T-helper 2 cell treated with Interferon-gamma antibody and Interleukin-4, amounts not matched to agents 100 ng/mL and 5 ng/mL, for 36 hours (primary cell): ENCODE results near the gene CFAP74. TPM values are rescaled to one million over a fixed set of nuclear protein-coding genes. Genes with fewer than 3 reads are reported as not detected.

Source experiments
- intact Hi-C: fragments of 100-400 bp; cut with micrococcal nuclease; formaldehyde crosslinking; loops from one replicate; pipeline ENCODE4 v1.15.1; 2023
- total RNA-seq: library from RNA; stranded (reverse); gene quantifications from 2 replicates; pipeline ENCODE4 v1.2.3, GENCODE V29; 2022

Gene CFAP74
- total RNA-seq, 1 donor from 2014 or later = not detected

DNA sequence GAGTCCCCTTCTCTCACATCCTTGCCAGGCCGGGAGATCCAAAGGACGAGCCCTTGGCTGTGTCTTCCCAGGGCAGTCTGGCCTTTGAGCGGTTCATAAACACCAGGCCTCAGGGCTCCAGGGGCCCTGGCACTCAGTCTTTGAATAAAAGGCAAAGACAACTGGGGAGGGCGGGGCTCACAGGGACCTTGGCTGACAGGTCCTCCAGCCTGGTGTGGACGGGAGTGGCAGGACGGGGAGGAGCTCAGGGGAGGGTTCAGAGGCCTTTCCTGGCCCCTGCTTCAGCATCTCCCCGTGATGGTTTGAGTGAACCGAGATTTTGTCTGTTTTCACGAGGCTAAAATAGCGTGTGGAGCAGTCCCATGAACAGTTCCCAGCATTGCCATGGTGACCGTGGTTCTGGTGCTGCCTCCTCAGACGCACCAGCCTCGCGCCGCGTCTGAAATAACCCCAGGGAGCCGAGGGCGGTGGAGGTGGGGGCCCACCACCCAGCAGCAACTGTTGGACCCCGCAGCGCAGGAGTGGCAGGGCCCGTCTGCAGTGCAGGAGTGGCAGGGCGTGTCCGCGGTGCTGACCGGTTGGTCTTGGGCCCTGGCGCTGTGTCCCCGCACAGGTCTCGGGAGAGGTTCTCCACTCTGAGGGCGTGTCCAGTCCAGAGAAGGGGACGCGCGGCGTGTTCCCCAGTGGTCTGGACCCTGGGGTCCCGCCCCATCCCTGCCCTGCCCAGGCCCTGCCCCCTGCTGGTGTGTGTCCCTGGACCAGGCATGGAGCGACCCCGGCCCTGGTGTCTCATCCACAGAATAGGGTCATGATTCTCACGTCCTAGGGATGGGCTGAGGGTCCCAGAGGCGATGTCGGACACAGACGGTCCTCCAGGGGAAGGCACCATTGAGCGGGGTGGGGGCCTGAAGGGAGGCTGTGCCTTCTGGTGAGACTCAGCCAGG is 39.5 kb upstream of the CFAP74 start:
- intact Hi-C loops = no loop called here

DNA sequence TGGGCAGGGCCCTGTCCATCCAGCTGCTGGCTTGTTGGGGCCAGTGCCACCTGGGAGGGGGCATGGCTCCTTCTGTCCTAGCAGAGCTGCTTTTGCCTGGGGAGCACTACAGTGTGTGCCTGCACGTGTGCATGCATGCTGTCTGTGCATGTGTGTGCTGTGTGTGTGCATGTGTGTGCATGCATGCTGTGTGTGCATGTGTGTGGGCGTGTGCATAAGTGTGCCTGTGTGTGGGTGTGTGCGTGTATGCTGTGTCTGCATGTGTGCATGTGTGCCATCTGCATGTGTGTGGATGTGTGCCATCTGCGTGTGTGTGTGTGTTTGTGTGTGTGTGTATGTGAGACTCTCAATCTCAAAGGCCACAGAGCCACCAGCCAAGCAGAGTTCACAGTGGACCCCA is 38.3 kb upstream of the CFAP74 start:
- intact Hi-C loops = no loop called here

DNA sequence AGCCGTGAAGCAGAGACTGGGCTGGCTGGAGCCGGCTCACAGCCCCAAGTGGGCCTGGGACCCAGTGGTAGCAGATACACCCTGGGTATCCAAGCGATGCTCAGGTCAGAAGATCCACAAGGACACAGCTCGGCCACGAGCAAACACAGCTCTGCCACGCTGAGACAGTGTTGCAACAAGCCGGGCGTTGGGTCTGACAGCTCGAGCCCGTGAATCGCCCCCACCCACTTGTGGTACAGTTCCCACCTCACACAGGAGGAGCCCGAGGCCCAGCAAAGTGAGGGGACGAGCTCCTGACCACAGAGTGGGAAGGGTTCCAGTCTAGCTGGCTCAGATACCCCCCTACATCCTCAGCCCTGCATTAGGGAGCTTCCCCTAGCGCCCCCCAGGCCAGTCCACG is 37.7 kb upstream of the CFAP74 start:
- intact Hi-C loops = no loop called here

DNA sequence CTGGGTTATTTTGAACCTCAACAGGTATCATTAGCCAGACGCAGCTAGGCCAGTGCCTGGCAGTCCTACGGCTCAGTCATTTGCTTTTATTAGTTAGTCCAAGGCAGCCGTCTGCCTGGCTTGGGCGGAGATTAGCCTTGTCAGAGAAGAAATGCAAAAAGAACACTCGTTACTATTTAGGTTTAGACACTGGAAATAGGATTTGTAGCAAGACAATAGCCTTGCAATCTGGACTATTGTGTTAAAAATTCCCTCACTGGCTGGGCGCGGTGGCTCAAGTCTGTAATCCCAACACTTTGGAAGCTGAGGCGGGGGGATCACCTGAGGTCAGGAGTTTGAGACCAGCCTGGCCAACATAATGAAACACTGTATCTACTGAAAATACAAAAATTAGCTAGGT is 35.7 kb upstream of the CFAP74 start:
- intact Hi-C loops = no loop called here

DNA sequence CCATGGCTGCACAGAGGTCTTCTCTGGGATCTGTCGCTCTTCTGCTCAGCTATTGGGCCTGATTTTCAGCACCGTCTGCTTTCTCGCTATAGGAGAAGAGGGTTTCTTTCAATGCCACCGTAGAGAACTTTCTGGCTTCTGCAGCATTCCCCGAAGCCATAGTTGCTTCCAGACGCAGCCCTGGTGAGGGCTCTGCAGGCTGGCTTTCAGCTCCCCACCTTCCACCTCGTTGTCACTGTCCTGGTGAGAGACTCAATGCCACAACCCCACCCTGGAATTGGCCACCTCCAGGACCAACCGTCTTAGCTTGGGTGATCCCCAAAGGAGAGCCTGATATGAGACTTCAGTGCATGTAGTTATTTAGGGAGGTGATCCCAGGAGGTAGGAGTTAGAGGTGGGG is 34.6 kb upstream of the CFAP74 start:
- intact Hi-C loops = no loop called here

DNA sequence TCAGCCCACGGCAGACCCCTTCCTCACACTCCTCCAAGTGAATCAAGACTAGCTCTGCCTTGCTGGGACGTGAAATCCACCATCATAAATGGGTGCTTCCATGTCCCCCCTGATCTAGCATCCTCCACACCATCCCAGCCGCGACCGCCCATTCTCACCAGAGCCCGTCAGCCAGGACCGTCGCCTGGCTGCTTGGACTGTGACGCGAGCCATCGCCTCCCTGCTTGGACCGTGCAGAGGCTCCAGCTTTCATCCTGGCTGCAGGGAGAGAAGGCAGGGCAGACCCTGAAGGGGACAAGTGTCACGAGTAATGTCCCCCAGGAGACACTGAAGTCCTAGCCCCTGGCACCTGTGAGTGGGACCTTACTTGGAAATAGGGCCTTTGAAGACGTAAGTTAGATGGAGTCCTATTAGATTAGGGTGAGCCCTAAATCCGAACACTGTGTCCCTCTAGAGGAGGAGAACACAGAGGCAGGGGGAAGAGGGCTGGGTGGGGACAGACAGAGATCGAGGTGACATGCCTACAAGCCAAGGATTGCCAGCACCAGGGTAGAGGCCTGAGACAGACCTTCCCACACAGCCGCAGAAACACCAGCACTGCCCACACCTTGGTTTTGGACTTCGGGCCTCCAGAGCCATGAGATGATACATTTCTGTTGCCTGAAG is 33.9 kb upstream of the CFAP74 start:
- intact Hi-C loops = no loop called here

DNA sequence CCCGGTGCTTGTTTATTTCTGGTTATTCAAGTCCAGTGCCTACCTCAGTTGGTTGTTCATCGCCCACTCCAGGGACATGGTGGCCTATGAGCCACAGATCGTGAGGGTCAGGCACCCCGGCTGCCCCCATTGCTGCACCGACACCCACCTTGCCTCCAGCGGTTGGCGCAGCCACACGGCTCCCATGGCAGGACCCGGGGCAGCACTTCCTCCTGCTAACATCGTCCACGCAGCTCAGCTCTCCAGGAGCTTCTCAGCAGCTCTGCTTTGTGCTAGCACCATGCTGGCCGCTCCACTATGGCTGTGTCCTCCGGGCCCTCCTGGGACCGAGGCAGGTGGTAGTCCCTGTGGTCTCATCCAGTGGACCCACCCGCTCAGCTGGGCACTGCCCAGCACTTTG is 32.7 kb upstream of the CFAP74 start:
- intact Hi-C loops = no loop called here

DNA sequence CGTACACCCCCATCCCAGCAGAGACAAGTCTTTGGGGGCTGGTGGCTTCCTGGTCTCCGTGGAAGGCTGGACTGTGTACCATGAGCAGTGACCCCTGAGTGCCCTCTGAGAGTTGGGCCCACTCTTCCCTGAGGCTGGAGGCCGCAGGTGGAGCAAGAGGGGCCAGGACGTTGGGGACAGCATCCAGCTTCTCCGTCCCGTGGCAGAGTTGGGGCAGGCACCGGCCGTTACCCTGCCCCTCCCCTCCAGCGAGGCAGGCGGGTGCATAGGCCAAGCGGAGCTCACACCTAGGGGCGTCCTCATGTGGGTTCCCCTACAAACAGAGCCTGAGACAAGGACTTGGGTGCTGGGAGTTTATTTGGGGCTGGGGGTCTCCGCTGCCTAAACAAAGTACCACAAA is 29.6 kb upstream of the CFAP74 start:
- intact Hi-C loops = no loop called here

DNA sequence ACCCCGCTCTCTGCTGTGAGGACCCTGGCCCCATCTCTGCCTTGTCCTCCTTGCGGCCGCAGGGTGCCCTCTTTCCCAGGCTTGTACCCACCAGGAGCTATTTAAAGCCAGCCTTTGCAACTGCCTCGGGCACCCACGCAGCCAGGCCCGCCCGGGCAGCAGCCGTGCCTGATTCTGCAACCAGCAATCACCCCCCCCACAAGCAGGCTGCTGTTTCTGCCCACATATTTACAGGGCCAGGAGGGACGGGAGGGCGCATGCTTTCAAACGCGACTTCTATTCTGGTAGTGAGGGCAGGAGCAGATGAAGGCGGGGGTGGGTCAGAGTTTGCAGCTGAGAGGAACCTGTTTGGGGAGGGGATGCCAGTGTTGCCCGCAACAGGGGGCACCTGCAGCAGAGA is 29.2 kb upstream of the CFAP74 start:
- intact Hi-C loops = no loop called here

DNA sequence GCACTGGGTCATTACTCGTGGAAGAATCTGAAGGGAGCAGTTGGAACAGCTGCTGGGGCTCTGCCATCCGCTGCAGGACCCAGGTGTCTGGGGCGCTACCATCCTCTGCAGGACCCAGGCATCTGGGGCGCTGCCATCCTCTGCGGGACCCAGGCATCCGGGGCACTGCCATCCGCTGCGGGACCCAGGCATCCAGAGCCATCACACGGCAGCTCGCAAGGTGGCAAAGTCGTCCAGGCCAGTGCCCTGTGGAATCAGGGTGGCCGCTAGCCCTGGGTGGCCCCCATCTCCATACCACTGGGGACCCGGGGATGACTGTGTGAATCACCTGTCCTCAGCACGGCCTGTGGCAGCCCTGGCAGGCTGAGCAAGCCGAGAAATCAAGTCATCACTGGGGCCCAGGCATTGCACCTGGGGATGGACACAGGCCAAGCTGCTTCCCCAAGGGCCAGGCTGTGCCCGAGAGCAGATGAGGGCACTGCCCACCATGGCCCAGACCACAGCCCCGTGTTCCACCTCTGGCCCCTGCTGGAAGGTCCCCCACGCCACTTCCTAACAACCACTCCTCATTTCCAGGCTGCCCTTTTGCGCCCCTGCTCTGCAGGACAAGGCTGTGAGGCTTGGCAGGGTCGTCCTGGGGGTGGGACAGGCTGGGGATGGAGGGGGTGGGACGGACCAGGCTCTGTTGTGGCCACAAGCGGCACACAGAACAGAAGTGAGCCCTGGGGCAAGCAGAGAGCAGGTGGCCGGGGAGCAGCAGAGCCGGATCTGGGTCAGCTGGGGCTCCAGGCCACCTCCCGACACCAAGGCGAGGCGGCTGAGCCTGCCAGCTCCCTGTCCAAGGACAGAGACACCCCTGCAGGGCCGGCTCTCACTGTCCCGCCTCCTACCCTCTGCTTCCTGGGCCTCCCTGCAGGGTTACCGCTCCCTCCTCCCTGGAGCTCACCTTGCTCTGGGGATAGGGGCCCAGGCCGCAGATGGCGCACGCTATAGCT is 28.3 kb upstream of the CFAP74 start:
- intact Hi-C loops = no loop called here

DNA sequence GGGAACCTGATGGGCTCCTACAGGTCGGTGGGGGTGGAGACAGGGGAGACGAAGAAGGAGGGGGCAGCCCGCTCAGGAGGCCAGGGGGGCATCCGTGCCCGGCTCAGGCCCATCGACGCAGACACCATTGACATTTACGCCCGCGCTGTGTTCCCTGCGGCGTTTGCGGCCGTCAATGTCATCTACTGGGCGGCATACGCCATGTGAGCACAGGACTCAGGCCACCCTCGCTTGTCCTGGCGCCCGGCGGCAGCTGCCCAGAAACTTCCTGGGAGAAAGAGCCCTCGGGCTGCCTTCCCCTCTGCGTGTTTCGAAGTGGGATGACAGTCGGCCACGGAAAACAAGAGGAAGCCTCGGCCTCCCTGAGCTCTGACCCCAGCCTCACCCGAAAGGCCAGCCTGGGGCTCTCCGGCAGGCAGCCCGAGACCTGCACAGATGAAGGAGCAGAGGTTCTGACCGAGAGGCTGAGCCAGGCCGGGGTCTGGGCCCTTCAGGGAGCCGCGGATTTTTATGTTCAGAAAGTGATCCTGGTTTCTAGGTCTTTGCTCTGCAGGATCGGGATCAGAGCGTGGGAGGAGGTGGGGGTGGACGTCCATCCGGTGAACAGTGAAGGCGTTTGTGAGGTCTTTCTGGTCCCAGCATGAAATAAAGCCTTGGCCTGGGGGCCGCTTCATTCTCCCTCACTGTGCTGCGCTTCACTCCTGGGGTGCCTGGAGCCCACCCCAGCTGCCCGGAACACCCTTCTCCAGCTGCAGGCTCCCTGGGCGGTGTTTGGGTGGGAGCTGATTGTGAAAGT is 26.7 kb upstream of the CFAP74 start:
- intact Hi-C loops = no loop called here

DNA sequence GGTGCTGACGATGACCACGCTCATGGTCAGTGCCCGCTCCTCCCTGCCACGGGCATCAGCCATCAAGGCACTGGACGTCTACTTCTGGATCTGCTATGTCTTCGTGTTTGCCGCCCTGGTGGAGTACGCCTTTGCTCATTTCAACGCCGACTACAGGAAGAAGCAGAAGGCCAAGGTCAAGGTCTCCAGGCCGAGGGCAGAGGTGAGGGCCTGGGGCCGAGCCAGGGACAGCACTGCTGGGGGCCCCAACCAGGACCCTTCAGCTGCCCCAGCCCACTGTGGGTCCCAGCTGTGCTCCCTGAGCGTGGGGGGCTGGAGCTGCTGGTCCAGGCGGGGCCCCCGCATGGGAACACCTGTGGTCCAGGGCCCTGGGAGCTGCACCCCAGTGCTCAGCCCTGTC is 26.0 kb upstream of the CFAP74 start:
- intact Hi-C loops = no loop called here

DNA sequence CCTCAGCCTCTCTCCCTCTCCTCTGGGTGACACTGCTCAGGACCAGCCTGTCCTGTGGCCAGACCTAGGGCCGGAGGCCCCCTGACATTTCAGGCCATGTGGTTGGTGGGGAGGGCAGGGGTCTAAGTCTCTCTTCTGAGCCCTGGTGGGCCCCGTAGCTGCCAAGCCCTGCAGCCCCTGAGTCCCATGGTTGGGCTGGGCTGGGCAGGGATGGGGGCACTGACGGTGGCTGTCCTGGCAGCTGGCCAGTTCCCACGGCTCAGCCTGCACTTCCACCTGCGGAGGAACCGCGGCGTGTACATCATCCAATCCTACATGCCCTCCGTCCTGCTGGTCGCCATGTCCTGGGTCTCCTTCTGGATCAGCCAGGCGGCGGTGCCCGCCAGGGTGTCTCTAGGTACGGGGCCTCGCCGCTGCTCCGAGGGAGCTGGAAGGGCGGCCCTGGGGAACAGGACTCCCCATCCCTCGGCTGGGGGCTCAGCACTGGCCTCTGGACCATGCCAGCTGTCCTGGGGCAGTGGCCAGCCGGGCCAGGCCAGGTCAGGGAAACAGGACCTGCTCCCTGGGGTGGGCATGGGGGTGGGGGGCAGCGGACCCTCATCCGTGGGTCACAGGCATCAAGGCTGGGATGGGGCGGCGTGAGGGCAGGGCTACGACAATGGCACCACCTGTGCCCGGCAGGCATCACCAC is 25.4 kb upstream of the CFAP74 start:
- intact Hi-C loops = no loop called here

DNA sequence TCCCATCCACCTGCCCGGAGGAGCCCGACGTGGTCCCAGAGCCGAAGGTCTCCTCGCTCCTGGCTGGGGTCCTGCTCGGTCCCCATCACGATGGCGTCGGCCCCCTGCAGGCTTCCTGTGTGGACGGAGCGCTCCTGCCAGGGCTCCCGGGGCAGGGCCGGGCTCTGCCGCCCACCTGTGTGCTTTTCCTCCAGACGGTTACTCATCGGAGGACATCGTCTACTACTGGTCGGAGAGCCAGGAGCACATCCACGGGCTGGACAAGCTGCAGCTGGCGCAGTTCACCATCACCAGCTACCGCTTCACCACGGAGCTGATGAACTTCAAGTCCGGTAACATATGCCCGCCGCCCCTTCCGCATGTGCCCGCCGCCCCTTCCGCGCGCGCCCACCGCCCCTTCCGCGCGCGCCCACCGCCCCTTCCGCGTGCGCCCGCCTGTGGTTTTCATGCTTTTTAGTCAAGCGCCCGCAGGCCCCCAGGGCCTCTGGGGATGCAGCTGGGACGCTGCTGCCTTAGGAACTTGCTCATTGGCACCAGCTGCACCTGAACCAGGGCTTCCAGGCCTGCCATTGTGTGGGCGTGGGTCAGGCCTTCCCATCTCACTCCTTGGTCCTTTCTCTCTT is 24.5 kb upstream of the CFAP74 start:
- intact Hi-C loops = no loop called here

DNA sequence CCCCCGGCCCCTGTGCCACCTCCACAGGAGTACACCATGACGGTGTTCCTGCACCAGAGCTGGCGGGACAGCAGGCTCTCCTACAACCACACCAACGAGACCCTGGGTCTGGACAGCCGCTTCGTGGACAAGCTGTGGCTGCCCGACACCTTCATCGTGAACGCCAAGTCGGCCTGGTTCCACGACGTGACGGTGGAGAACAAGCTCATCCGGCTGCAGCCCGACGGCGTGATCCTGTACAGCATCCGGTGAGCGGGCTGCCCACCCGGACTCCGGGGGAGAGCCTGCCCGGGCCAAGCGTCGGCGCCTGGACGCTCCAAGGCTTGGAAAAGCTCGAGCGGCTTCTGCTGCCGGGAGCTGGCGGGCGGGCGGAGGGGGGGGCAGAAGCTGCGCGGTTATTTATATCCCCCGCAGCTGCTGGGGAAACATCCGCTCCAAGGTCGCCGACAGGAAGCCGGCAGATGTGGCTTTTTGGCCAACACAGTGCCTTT is 21.9 kb upstream of the CFAP74 start:
- intact Hi-C loops = no loop called here

DNA sequence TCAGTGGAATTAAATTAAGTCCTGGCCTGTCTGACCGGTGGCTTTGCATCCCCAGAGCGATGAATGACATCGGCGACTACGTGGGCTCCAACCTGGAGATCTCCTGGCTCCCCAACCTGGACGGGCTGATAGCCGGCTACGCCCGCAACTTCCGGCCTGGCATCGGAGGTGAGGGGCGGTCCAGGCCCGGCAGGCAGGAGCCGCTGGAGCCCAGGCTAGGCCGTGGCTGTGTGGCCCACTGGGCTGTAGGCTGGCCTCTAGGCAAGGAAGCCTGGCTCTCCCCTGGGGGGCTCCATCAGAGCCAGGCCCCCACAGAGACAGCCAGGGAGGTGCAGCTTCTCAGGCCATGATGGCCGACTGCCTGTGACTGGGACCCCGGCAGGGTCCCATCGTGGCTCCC is 21.3 kb upstream of the CFAP74 start:
- intact Hi-C loops = no loop called here

DNA sequence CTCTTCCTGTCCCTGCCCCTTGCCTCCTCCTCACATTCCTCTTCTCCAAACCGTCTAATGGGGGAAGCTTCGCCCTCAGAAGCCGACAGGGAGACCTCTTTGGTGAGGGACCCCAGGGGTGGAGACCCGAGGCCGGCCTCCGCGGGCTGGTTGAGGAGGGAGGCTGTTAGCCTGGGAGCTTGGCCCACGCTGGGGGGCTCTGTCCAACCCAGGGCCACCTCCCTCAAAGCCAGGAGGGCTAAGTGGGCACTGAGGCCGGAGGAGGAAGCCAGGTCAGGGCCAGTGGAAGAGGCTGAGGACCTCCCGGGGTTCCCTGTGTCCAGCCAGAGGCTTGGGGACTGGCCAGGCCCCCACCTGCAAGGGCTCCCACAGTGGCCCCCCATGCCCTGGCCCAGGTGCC is 20.9 kb upstream of the CFAP74 start:
- intact Hi-C loops = no loop called here

DNA sequence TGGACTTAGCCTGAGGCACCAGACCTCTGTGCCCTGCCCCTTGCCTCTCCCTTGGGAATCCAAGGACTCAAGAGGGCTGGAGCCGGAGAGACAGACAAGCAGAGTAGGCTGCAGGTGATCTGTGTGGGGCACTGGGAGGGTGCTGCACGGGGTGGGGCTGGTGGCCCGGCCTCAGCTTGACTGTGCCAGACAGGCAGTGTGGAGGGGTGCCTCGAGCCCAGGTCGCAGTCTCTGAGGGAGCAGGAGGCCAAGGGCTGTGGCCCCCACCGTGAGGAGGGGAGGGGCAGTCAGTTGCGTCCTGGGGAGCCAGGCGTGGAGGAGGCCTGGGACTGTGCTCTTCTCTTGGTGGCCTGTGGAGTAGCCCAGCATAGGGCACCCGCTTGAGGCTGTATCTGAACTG is 19.6 kb upstream of the CFAP74 start:
- intact Hi-C loops = no loop called here

DNA sequence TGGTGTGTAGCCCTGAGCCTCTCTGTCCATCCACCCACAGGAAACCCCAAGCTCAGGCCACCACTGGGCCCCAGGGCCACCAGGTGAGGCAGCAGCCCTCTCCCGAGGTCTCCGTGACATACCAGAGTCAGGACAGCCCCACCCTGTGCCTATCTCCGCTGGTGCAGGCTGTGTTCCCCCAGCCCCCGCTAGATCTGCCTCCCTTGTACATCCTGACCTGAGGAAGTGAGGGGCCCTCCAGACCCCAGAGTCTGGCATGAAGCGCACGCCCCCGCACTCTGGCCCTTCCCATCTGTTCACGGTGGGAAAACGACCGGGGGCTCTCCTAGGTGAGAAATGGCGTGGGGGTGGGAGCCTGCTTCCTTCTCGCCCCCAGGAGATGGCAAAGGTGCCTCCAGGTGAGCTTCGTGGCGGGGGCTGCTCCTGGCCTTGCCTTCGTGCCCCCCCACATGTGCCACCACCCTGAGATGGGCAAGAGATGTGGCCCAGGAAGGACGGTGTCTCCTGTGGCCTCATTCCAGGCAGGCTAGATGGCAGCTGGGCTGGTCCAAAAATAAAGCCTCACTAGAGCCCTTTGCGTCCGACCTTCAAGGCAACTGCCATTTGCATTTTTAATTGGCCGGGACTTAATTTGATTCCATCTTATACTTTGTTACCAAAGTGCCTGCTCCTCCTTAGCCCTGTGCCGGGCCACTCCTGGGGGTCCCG is 18.6 kb upstream of the CFAP74 start:
- intact Hi-C loops = no loop called here
